ENCODE measurements around the gene BACH2.
"Not testable (repeated sequence)": the region's sequence is repeated elsewhere in the genome, so short reads cannot be mapped to it uniquely, and the experiment has no call there.

BACH2 gene

GRCh38 chr6:90121982-90122381 is 174.7 kb downstream of the BACH2 start:
- DNase-seq, result no peak

- DNase-seq, result no peak
Observed at GRCh38 chr6:90120327-90120726, 176.3 kb downstream of the BACH2 start.

DNA sequence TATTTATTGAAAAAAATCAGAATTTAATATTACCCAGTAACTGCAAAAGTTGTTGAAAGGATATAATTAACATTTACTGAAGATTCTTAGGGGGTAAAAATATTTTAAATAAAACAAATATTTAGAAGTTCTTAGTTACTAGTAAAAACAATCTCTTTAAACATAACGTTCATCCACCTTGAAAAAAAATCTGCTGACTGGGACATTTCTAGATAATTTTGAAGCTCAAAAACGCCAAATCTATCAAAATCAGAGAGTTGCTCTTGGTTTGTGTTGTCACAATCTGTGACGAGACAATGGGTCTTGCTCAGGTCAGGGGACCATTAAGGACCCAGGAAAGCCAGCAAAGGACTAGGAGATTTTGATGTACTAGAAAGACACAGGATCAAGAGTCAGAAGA is 177.0 kb downstream of the BACH2 start:
- no peak for DNase-seq

GRCh38 chr6:90118581-90118980 is 178.1 kb downstream of the BACH2 start:
- no peak for DNase-seq

DNA sequence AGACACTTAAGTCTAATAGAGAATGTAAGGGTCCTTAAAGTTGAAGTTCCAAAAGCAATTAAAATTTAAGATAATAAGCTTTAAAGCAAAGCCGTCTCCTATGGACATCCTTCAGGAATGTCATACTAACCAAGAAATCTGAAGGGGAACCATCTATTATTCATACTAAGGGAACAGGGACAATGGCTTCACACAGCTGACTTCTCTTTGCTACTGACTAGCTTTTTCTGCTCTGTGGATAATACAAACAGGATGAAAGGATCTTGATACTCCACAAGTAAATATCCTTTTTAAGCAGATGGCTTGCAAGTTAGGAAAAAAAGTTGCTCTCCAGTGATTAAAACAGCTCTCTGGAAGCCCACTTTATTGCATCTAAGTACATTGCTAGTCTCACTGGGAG is 178.6 kb downstream of the BACH2 start:
- no peak for DNase-seq

GRCh38 chr6:90116126-90116525 is 180.5 kb downstream of the BACH2 start:
- DNase-seq, result not testable (repeated sequence)

DNA sequence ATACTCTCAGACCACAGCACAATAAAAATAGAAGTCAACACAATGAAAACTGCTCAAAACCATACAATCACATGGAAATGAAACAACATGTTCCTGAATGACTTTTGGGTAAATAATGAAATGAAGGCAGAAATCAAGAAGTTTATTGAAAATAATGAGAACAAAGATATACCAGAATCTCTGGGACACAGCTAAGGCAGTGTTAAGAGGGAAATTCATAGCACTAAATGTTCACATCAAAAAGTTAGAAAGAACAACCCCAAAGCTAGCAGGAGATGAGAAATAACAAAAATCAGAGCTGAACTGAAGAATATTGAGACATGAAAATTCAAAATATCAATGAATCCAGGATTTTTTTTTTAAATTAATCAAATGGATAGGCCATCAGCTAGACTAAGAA is 183.3 kb downstream of the BACH2 start:
- no peak for DNase-seq

GRCh38 chr6:90111387-90111786 is 185.3 kb downstream of the BACH2 start:
- no peak for DNase-seq

- DNase-seq, result no peak
Observed at GRCh38 chr6:90110971-90111370, 185.7 kb downstream of the BACH2 start.

DNA sequence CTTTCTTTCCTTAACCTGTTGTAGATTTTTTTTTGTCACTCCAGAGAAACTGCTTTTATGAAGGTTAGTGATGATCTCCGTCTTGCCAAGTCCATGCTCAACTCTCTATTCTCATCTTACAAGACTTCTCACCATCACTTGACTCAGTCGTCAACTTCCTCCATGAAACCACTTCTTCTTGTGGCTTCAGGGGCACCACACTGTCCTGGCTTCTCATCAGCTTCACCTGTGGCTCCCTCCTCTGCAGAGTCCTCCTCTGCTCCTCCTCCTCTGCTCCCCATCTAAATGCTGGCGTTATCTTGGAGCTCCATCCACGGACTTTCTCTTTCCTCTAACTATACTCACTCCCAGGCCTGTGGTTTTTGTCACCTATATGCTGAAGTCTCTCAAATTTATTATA is 187.5 kb downstream of the BACH2 start:
- no peak for DNase-seq

- no peak for DNase-seq
Observed at GRCh38 chr6:90107771-90108282, 188.8 kb downstream of the BACH2 start.

DNA sequence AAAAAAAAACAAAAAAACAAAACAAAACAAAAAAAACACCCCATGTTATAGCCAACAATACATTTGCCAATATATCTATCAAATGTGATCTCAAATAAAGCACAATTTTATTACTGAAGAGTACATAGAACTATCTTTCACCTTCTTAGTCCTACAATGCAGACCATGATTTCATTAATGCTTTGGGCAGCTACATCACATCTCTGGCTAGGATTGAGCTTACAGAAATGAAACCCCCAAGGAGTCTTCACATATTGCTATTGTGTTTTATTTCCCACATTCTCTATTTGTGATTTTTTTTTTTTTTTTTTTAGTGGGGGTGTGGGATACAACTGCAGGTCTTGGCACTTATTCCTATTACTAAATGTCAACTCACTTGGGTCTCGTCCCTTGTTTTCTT is 189.3 kb downstream of the BACH2 start:
- DNase-seq, result no peak

DNA sequence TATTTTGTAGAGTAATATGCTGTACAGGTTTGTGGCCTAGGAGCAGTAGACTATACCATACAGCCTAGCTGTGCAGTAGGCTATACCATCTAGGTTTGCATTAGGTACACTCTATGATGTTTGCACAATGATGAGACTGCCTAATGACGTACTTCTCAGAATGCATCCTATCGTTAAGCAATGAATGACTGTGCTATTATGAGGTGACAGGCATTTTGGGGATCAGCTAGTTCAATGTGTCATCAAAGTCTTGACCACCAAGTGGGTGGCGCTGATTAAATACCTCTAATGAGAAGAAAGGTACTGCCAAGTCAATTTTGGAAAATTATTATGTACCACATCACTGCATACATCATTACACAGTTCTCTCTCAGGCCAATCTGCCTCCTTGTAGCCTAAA is 190.2 kb downstream of the BACH2 start:
- no peak for DNase-seq

DNA sequence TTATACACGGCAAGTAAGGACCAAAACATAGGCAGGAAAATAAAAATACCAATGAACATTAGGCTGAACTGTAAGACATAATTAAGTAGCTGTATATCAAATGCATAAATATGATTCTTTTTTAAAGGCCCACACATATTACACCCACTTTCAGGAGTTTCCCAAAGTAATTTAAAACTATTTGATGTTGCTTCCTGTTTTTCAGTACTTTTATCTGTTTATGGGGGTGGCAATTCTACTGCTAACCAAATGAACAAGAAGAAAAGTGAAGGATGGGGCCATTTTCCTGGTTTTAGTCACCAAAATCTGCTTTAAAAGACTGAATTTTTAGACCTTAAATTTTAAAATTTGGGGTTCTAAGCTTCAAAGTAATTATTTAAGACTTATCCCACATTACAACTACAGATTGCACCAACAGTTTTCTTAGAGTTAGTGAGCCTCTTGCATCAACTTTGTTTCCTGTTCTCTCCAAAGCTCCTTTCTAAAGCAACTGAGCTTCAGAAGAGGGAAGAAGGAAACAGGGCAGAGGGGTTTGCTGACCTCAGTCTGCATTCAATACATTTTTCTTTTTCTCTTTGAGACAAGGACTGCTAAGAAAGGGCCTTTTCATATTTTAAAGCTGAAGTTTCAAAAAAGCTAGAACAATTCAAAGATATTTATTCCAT is 191.0 kb downstream of the BACH2 start:
- no peak for DNase-seq

GRCh38 chr6:90103056-90103800 is 193.4 kb downstream of the BACH2 start:
- DNase-seq, result no peak

DNA sequence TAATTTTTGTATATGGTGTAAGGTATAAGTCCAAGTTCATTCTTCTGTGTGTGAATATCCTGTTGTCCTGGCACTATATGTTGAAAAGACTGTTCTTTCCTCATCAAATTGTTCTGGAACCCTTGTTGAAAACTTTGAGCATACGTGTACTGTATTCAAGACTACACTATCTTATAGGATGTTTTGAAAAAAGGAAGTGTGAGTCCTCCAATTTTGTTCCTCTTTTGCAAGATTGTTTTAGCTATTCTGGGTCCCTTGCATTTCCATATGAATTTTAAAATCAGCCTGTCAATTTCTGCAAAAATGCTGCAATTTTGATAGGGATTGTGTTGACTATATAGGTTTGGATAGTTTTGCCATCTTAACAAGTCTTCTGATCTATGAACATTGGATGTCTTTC is 195.2 kb downstream of the BACH2 start:
- DNase-seq, result no peak

DNA sequence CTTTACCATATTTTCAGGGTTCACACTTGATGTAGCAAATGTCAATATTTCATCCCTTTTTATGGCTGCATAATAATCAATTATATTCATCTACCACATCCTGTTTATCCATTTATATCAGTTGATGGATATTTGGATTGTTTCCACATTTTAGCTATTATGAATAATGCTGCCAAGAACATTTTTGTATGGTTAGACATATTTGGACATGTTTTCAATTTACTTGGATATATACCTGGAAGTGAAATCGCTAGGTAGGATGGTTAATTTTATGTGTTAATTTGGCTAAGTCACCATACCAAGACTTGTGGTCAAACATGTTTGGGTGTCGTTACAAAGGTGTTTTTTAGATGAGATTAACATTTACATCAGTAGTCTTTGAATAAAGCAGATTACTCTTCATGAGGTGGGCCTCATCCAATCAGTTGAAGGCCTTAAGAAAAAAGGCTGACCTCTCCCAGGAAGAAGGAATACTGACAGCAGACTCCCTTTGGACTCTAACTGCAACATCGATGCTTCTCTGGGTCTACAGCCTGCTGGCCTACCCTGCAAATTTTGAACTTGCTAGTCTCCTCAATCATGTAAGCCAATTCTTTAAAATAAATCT is 196.5 kb downstream of the BACH2 start:
- no peak for DNase-seq

DNA sequence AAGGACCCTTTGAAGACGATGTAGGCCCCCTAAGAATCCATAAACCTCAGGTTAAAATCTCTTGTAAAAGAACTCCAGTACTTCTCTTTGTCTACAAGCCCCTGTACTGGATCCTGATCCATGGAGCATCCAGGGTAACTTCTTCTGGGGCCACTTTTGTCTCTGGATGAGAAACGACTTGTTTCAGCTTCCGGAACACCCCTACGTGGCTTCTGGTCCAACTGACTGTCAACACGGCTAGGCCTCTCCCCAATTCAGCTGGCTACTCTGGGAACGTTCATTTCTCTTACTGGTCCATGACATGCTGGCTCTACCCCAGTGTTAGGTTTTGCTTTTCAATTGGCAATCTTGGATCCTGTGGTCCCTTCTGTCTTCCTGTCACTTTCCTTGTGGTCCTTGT is 198.0 kb downstream of the BACH2 start:
- no peak for DNase-seq

GRCh38 chr6:90098001-90098531 is 198.6 kb downstream of the BACH2 start:
- DNase-seq, result no peak

GRCh38 chr6:90097356-90097755 is 199.3 kb downstream of the BACH2 start:
- no peak for DNase-seq

- no peak for DNase-seq
Observed at GRCh38 chr6:90096818-90097217, 199.8 kb downstream of the BACH2 start.

DNA sequence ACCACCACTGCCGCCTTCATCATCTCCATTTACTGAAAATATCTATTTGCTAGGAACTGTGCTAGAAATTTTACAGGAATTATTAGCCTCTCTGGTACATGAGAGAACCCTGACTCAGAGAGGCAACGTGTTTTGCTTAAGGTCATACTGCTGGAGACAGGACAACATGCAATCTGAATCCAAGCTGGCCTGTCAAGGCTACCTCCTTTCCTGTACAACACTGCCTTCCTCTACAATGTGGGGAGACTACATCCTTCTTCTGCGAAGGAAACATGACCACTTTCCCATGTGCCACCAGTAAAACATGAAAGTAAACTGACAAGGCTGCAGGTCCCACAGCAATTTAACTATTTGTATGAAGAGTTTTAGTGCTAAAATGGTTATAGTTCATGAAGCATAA is 200.9 kb downstream of the BACH2 start:
- DNase-seq, result no peak

DNA sequence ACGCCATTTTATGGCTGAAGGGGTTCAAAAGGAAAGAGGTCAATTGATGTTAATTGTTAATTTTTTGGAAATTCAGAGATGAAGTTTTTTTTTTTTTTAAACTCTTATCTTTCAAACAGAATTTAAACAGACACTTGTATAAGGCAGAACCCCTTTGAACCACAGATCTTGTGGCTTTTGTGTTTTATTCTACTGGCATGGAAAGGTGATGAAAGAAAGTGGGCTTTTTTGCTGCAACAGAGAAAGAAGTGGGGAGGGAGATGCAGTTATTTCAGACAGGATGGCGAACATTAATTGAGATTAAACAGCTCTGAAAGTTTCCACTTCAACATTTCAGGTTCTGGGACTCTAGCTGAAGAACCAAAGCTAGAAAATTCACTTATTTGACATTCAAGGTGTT is 201.5 kb downstream of the BACH2 start:
- DNase-seq, result no peak

- DNase-seq, result no peak
Observed at GRCh38 chr6:90093558-90094073, 203.0 kb downstream of the BACH2 start.

Measured in retina (tissue), 1 donor.